GM19463 (cell line): Measurements from ENCODE around the gene EXOC8.
"Not testable (repeated sequence)": the region's sequence is repeated elsewhere in the genome, so short reads cannot be mapped to it uniquely, and the experiment has no call there.

Source experiments
- ATAC-seq: cut with Tn5 transposase; IDR thresholded peaks from one replicate; pipeline ENCODE4 v1.9.1; 2021; ENCODE audit warnings: mild to moderate bottlenecking, moderate library complexity; ENCODE audit not compliant: unreplicated experiment

The EXOC8 gene

DNA sequence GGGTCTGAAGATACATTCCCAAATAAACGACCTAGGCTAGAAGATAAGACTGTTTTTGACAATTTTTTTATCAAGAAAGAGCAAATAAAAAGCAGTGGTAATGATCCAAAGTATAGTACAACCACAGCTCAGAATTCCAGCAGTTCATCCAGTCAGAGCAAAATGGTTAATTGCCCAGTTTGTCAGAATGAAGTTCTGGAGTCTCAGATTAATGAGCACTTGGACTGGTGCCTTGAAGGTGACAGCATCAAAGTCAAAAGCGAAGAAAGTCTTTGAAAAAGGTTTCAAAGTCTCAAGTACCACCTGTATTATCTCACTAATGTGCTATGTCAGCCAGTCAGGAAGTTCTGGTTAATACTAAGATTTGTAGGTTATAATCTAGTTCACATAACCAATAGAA, 15.4 kb upstream of the EXOC8 start:
- no peak for ATAC-seq

DNA sequence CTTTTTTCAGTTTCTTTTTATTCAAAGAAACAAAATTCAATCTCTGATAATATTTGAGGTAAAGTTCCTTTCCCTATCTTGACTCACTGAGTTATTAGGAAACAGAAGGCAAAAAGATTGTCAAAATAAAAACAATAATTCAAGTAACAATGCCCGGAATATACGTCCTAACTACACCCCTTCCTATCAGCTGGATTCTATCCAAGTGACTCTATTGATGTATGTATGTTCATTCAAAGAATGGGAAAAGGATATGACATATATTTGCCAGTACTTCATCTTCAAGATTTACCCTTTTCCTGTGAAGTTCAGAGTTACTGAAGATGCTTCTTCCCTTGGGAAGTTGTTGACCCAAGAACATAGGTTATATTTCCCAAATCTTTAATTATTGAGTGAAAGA, 14.2 kb upstream of the EXOC8 start:
- ATAC-seq: no peak

DNA sequence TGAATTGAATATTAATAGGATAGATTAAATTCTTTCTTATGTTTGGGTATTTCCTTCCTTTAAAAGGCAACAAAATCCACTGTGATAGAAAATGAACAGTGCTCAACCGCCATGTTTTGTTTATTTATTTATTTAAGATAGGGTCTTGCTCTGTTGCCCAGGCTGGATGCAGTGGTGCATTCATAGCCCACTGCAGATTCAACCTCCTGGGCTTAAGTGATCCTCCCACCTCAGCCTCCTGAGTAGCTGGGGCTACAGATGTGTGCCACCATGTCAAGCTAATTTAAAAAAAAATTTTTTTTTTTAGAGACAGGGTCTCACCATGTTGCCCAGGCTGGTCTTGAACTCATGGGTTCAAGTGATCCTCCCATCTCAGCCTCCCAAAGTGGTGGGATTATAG, 11.2 kb upstream of the EXOC8 start:
- ATAC-seq: not testable (repeated sequence)

DNA sequence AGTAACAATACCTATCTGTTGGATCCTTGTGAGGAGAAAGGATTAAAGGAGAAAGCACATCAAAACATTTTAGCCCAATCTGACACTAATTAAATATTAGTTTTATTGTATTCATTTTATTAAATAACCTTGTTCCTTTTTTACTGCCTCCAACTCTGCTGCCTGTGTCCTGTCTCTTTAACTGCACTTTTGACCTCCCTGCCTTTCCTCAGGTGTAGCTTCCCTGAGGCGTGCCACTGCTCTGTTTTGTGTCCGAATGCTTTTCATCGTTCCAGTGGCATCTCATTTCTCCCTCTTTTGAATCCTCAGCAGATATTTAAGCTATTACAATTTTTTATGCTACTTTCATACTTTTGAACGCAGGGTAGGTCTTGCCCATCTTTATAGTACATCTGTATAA, 10.8 kb upstream of the EXOC8 start:
- ATAC-seq: no peak

DNA sequence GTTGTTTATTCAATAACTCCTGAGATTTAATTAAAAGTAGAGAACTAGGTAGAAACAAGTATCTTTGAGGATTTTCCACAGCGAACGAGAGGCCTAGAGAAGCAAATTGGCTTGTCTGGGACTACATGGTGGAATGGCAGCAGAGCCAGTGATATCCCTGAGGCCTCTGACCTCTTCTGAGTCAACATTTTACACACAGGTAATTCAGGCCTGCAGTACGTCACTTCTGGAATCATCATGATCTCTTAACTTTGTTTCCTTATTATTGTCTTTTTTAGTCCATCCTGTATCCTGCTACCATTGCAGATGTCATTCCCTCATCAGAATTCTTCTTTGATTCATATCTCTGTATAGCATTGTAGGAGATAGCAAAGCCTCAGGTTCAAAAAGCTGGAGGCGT, 10.3 kb upstream of the EXOC8 start:
- no peak for ATAC-seq

DNA sequence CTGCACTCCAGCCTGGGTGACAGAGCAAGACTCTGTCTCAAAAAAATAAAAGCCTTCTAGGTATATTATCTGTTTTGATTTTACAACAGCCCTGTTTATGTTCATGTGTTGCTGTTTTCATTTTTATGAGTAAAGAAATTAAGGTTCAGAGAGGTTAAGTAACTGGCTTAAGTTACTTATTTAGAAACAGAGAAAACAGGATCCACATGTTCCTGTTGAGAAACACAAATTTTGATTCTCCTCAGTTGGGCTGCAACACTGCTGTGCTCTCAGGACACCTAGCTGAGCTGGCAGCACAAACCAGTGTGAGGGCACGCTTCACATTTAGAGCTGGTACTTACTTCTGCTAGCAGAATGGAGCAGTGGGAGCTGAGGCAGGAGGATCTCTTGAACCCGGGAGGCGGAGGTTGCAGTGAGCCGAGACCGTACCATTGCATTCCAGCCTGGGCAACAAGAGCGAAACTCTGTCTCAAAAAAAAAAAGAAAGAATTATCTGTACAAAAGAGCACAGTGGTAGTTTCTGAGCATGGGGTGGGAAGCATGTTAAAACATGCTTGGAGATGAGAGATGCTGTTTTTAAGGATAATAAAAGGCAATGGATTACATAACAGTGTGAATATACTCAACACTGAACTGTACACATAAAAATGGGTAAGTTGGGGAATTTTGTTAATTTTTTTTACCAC, 2.8 kb upstream of the EXOC8 start:
- ATAC-seq: no peak

DNA sequence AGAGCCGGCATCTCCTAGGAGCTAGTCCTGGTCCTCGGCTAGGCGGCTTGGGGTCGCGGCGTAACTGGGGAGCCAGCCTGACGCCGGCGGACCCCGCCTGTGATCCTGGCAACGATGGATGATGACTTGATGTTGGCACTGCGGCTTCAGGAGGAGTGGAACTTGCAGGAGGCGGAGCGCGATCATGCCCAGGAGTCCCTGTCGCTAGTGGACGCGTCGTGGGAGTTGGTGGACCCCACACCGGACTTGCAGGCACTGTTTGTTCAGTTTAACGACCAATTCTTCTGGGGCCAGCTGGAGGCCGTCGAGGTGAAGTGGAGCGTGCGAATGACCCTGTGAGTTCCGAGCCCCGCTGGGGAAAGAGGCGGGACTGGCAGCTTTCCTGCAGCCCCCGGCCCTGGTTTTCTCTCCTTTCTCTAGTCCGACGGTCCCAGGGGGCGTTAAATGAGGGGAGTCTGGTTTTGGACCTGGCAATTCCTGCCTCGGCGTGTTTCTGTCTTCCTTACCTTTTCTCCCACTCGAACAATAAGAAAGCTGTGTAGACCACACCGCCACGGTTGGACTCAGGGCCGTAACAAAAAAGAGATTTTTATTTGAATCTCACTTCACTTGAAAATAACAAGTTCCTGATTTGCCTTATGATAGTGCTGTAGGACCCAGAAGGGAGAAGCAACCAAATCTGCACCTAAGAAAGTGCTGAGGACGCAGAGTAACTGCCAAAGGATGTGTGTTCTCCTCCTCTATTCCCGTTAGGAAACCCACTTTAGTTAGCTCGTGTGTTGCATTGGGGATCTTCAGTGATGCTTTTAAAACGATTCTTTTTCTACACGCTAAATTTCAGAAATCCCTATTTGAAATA, 847 bp upstream of the EXOC8 start, which contains the start of gene SPRTN:
Gene SPRTN, plus strand, starts transcription at position 24 of the 859 bp plus-strand sequence. Its CDS starts 91 bp downstream, at position 115.
- no peak for ATAC-seq

DNA sequence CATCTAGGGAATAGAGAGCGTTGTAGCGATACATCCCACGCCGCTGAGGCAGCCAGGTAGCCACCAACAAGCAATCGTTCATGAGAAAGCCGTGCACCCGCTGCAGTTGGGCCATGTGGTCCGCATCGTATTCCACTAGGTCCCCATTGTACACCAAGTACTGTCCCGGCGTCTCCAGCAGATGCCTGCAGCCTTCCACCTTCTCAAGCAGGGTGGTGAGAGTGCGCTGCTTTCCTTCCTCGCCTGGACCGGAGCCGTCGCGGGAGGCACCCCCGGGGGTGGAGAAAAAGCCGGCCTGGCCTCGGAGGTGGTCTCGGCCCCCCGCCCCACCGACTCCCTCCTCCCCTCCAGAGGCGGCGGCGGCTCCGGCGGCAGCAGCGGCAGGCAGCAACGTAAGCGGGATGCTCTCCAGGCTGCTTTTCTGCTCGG, 595 bp downstream of the EXOC8 start:
- no peak for ATAC-seq

DNA sequence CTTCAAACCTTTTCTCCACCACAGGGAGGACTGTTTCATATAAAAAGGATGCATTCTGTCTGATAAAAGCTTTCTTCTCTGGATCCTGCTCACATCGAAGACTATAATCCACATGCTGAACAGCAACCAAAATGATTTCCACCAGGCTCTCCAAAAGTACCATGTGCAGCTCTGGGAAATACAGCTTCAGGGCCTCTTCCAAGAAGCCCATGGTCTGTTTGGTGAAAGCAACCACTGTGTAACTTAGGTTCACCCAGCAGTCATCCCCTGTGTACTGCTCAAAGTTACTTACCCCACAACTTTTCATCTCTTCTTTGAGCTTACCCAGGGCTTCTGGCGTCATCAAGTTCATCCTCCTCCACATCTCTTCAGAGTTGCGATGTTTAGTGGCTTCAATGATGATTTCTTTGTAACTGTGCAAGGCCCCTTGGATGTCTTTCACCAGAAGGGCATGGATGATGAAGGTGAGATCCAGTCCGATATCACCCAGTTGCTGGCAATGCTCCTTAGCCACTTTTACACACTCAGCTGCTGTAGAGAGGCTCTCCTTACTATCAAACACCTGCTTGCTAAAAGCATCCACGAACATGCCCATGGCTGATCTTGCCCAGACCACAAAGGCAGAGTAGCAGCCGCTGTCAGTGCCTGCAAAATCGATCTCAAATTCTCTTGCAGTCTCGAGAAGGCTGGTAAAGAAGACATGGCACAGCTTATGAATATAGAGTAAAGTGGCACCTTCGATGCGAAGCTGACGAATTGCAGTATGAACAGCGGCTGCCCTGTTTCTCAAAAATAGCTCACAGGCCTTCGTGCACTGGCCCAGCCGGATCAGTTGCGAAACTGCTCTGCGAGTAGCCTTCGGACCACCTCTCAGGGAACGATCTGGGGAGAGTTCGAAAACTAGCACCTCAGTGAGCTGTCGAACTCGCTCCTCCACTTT, 1.7 kb downstream of the EXOC8 start:
- no peak for ATAC-seq

DNA sequence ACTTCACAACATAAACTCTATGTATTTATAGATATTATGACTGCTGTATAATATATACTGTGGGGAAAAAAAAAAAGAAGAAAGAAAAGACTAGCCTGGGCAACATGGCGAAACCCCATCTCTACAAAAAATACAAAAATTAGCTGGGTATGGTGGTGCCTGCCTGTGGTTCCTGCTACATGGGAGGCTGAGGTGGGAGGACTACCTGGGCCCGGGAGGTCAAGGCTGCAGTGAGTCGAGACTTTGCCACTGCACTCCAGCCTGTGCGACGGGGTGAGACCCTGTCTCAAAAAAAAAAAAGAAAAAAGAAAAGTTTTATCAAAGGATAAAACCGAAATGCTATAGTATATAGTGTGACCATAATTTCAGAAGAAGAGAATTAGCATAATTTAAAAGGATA, 2.7 kb downstream of the EXOC8 start:
- no peak for ATAC-seq

DNA sequence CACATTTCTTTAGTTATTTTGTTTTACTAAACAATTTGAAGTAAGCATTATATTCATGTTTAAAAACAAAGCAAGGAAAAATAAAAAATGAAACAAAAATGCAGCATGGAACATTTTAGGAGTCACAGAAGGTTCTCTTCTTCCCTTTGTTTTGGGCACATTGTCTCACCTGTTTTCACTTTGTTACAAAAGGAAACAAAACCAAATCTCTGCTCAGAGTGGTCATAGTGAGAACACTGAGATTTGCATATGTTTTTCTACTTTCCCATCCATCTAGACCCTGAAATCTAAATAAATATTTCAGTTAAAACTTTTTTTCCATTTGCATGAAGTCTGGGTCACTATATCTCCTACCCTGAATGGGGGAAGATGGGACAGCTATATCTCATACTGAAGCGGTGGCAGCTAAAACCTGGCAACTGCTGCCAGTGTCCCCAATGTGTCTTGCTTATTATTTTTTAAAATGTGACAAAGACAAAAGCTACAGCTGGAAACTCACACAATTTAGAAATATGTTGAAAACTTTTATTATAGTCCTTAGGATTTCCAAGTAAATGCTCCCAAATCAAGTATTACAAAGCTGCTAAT, 3.5 kb downstream of the EXOC8 start:
- ATAC-seq: no peak

DNA sequence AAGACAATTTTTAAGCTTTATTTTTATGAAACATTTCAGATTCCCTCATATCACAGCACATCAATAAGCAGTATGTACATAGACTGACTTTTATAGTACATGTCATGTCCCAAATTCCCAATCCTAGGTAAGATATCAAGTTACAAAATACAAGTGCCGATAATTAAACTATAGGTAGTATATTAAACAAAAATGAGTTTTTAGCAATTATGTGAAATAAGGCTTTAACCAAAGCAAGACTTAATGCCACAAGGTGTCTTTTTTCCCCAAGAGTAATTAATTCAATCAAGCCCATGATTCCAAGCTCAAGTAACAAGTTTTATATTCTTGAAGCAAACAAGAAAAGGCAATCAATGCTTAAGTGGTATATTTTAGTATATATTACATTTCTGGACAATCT, 4.9 kb downstream of the EXOC8 start:
- ATAC-seq: no peak

DNA sequence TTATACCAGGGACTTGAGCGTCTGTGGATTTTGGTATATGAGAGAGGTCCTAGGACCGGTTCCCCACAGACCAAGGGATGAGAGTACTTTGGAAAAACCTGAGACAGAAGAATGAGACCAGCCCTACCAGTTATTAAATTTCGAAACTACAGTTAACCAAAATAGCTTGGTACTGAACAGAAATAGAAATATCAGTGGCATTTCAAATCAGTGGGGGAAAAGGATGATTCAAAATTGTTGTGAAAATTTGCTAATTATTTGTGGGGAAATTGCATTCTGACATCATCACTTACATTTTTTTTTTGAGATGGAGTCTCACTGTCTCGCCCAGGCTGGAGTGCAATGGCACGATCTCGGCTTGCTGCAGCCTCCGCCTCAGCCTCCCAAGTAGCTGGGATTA, 8.2 kb downstream of the EXOC8 start:
- ATAC-seq: no peak

DNA sequence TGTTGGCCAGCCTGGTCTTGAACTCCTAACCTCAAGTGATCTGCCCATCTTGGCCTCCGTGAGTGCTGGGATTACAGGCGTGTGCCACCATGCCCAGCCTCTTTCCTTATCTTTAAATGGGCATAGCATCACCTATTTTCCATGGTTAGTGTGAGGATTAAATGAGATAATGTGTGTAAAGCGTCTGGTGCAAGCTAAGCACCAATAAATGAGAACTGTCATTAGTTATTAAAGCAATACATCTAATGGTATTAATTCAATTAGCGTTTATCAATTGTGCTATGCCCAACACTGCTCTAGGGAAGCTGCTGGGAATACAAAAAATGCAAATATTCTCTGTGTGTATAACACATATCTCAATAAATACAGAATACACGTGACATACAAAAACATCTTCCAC, 10.0 kb downstream of the EXOC8 start:
- ATAC-seq: no peak

DNA sequence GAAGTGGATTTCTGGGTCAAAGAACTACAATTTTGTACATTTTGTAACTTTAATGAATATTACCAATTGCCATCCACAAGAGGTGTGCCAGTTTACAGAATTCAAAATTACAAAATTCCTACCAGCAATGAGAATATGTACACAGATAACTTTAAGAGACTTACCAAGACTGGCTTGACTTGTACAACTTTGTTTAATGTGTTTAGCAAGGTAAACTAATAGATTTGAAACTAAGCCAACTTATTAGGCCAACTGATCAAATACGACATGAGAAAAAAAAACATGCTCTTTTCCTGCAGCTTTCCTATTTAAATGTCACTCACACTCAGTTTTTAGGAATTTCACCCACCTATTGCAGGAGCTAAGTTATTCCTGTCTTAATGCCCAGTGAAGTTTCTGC, 11.4 kb downstream of the EXOC8 start:
- no peak for ATAC-seq

DNA sequence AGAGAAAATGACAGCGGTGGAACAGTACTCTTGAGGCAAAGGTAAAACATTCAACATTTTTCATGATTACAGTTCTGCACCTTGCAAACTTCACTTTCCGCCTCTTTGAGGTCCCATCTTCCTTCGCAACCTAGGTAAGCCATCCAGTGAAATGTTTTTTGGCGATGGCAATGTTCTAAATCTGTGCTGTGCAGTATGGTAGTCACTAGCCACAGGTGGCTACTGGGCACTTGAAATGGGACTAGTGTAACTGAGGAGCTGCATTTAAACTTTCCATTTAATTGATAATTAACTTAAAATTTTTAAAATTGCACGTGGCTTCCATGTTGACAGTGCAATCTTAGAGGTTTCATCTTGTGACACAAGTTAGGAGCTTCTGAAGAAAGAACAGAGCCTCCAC, 13.0 kb downstream of the EXOC8 start:
- no peak for ATAC-seq

DNA sequence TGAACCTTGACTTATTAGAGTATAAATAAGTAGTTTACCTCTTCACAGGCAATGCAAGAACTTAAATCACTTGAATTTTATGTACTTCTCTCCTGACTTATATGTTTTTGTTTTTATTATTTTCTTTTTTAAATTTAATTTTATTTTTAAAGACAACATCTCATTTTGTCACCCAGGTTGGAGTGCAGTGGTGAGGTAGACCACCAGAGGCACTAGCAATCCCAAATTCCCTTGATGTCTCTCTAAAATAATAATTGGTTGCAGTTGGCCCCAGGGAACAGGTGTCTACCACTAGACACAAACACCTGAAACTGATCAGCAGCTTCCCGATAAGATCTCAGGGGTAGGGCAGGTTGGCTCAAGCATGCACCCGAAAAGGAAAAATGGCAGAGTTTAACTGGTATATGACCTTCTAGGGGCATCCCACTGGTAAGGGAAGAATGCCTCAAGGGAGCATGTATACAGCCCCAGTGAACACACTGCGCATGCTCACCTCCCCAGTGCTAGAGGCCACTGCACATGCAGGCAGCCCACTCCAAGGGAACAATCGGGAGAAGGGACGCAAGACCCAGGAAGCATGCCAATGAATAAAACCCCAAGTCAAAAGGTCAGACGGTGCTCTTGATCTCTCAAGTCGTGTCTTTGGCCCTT, 14.6 kb downstream of the EXOC8 start:
- ATAC-seq: no peak

DNA sequence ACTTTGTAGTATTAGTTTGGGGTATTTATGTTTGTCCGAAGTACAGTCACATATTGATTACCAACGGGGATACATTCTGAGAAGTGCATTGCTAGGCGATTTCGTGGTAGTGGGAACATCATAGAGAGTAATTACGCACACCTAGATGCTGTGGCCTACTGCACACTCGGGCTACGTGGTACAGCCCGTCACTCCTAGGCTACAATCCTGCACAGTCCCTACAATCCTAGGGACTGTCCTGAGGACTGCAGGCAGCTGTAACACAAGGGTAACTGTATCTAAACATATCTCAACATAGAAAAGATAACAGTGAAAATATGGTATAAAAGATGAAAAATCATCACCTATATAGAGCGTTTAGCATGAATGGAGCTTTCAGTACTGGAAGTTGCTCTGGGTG, 18.6 kb downstream of the EXOC8 start:
- ATAC-seq: no peak

DNA sequence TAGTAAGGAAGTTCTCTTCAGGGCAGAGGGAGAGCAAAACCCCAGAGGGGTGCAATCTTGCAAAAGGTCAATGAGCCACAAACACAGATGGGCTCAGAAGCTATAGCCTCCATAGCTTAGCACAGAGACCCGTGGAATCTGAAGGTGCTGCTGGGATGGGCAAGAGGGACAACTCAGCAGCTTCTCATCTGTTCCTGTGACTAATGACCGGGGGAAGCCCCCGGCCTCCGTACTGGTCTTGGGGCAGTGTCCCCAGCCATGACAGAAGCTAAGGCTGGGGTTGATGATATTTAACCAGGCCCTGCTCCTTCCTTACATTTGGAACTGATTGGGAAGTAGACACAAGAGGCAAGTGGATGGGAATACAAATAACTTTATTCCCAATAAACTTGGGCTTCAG, 19.1 kb downstream of the EXOC8 start:
- ATAC-seq: no peak

DNA sequence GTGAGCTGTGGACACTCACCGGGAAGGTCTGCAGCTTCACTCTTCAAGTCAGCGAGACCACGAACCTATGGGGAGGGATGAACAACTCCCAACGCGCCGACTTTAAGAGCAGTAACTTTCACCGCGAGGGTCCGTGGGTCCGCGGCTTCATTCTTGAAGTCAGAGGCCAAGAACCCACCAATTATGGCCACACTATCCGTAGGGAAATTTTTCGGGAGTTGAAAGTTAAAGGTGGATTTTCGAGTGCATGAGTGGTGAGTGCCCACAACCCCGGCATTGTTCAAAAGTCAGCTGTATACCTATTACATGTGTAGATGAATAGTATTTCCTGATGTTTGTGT, 19.7 kb downstream of the EXOC8 start:
- no peak for ATAC-seq
